K562 (cell line): ENCODE measurements around the gene SPIB. TPM values are rescaled to one million over a fixed set of nuclear protein-coding genes. Genes with fewer than 3 reads are reported as not detected.

Experiments
- COPS2 ChIP-seq: fragments of 450-650 bp; conservative IDR thresholded peaks from 2 replicates; pipeline ENCODE4 v1.6.1; 2016; ENCODE audit warnings: mild to moderate bottlenecking, moderate library complexity
- CXXC5 ChIP-seq: fragments of 250-450 bp; sonication (Bioruptor Pico); IDR thresholded peaks from 2 replicates; pipeline ENCODE4 v1.8.0; 2022; ENCODE audit warnings: inconsistent platforms, mild to moderate bottlenecking, moderate library complexity
- HMG20A ChIP-seq: fragments of 450-650 bp; formaldehyde crosslinking; conservative IDR thresholded peaks from 2 replicates; pipeline ENCODE4 v1.4.0; 2020; ENCODE audit warnings: mild to moderate bottlenecking, mixed read lengths
- ILF3 ChIP-seq: fragments of 450-650 bp; IDR thresholded peaks from 2 replicates; pipeline ENCODE4 v1.6.1; 2018; ENCODE audit warnings: antibody characterized with exemption, mild to moderate bottlenecking, moderate library complexity, borderline replicate concordance
- JUND ChIP-seq, 2 experiments: IDR thresholded peaks; 2 replicates in 1 of 2; 3 replicates in 1 of 2; pipeline ENCODE4 v1.6.1; 2011; ENCODE audit warnings: borderline replicate concordance in 2 of 2, low read depth in 2 of 2, low read length in 2 of 2, improper control_type of control experiment in 1 of 2, missing biosample characterization in 1 of 2, missing genetic modification characterization in 1 of 2, missing genetic modification reagents in 1 of 2
- KDM1A ChIP-seq, 2 experiments: fragments of 450-650 bp; IDR thresholded peaks; 2 replicates each; pipeline ENCODE4 v1.6.1; 2016; ENCODE audit warnings: mild to moderate bottlenecking in 2 of 2
- KDM2B ChIP-seq: fragments of 250-450 bp; sonication (Bioruptor Pico); IDR thresholded peaks from 2 replicates; pipeline ENCODE4 v1.8.0; 2021; ENCODE audit warnings: mild to moderate bottlenecking, moderate library complexity
- MYC ChIP-seq, 2 experiments: fragments of 250-450 bp in 1 of 2; sonication (Bioruptor Pico) in 1 of 2; IDR thresholded peaks; 2 replicates each; pipeline versions ENCODE4 v1.5.1 to v1.6.1; 2012 to 2021; ENCODE audit warnings: low read depth in 2 of 2, borderline replicate concordance in 1 of 2, improper control_type of control experiment in 1 of 2, low read length in 1 of 2, mild to moderate bottlenecking in 1 of 2, moderate library complexity in 1 of 2
- NFIX ChIP-seq: fragments of 250-450 bp; sonication (Bioruptor Pico); IDR thresholded peaks from 2 replicates; pipeline ENCODE4 v1.4.0; 2020; ENCODE audit warnings: low read depth, mild to moderate bottlenecking, moderate library complexity
- ZFP1 ChIP-seq: fragments of 450-650 bp; formaldehyde crosslinking; IDR thresholded peaks from 2 replicates; pipeline ENCODE4 v1.4.0; 2020; ENCODE audit warnings: mild to moderate bottlenecking, mixed read lengths
- ZNF408 ChIP-seq: fragments of 250-450 bp; sonication (Bioruptor Pico); IDR thresholded peaks from 2 replicates; pipeline ENCODE4 v1.4.0; 2020; ENCODE audit warnings: low read depth, mild to moderate bottlenecking, moderate library complexity
- ZNF583 ChIP-seq: fragments of 250-450 bp; sonication (Bioruptor Pico); IDR thresholded peaks from 2 replicates; pipeline ENCODE4 v1.4.0; 2020
- ZNF609 ChIP-seq: sonication (generic); formaldehyde crosslinking; IDR thresholded peaks from 2 replicates; pipeline ENCODE4 v1.8.1; 2023; ENCODE audit warnings: missing genetic modification reagents, mild to moderate bottlenecking, borderline replicate concordance
- ZNF668 ChIP-seq: fragments of 250-450 bp; sonication (Bioruptor Pico); IDR thresholded peaks from 2 replicates; pipeline ENCODE4 v1.8.0; 2022; ENCODE audit warnings: mild to moderate bottlenecking, inconsistent platforms
- ZNF740 ChIP-seq, 3 experiments: fragments of 200-800 bp in 1 of 3; sonication (Bioruptor generic) in 1 of 3; sonication (generic) in 1 of 3; formaldehyde crosslinking in 1 of 3; IDR thresholded peaks; 2 replicates each; pipeline versions ENCODE4 v1.6.1 to v1.8.0; 2016 to 2022; ENCODE audit warnings: mild to moderate bottlenecking in 2 of 3, missing compliant biosample characterization in 2 of 3, missing genetic modification characterization in 2 of 3, missing genetic modification reagents in 1 of 3
- polyA plus RNA-seq, 8 experiments: library from polyadenylated mRNA; depleted of rRNA in 4 of 8; stranded (reverse) in 5 of 8; unstranded in 3 of 8; fragments of >200 nt; fragmentation: Nextera tagmentation in 2 of 8; fragmentation: Illumina TruSeq in 1 of 8; extraction: Ambion mirVana in 2 of 8; extraction: Trizol in 1 of 8; gene quantifications; 2 replicates each; pipeline versions ENCODE4 v1.2.1 to v1.2.3, GENCODE V29; 2011 to 2014; ENCODE audit warnings: inconsistent platforms in 1 of 8, missing spikeins in 1 of 8
- total RNA-seq, 7 experiments: library from RNA; depleted of rRNA in 6 of 7; stranded (reverse); fragments of >200 nt in 6 of 7; fragmentation: Illumina TruSeq in 2 of 7; extraction: Trizol in 2 of 7; gene quantifications; 2 replicates each; pipeline versions ENCODE4 v1.2.1 to v1.2.3, GENCODE V29; 2011 to 2021; ENCODE audit warnings: low replicate concordance in 1 of 7
- TF ChIP-seq, protein P1 (sequence below): fragments of 450-650 bp; IDR thresholded peaks from 2 replicates; pipeline ENCODE4 v1.6.1; 2016; ENCODE audit warnings: low read depth, mild to moderate bottlenecking, moderate library complexity
- TF ChIP-seq, protein P2 (sequence below): fragments of 450-650 bp; IDR thresholded peaks from 2 replicates; pipeline ENCODE4 v1.6.1; 2018; ENCODE audit warnings: mild to moderate bottlenecking, low read depth; ENCODE audit not compliant: partially characterized antibody

SPIB gene
- total and polyA plus RNA-seq, 9 of the 15 experiments (the other 6 are each of a cell fraction or from before 2014, with no cell fraction given): 0.06 to 1.0 (median 0.43) TPM; not detected in 1

GRCh38 chr19:50431343-50432220, 12.8 kb downstream of the SPIB start (continued):
- TF ChIP-seq ZNF609: no peak
- TF ChIP-seq, protein P1, sequence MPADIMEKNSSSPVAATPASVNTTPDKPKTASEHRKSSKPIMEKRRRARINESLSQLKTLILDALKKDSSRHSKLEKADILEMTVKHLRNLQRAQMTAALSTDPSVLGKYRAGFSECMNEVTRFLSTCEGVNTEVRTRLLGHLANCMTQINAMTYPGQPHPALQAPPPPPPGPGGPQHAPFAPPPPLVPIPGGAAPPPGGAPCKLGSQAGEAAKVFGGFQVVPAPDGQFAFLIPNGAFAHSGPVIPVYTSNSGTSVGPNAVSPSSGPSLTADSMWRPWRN: peak; percentile 61; the same call in 1 of the 2 replicates
- TF ChIP-seq COPS2: no peak
- TF ChIP-seq NFIX (CRISPR knock-in tag): no peak
- TF ChIP-seq, protein P2, sequence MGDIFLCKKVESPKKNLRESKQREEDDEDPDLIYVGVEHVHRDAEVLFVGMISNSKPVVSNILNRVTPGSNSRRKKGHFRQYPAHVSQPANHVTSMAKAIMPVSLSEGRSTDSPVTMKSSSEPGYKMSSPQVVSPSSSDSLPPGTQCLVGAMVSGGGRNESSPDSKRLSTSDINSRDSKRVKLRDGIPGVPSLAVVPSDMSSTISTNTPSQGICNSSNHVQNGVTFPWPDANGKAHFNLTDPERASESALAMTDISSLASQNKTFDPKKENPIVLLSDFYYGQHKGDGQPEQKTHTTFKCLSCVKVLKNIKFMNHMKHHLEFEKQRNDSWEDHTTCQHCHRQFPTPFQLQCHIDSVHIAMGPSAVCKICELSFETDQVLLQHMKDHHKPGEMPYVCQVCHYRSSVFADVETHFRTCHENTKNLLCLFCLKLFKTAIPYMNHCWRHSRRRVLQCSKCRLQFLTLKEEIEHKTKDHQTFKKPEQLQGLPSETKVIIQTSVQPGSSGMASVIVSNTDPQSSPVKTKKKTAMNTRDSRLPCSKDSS: no peak
- peak; percentile 30; the same call in 1 of the 2 replicates for TF ChIP-seq JUND (IDR thresholded peaks at IDR 0.05; ENCODE audit: borderline replicate concordance, low read depth, low read length)
- TF ChIP-seq JUND (tag; IDR thresholded peaks at IDR 0.05; ENCODE audit: borderline replicate concordance, low read depth, low read length): no peak
- peak; percentile 58 for TF ChIP-seq CXXC5 (CRISPR knock-in tag)
- TF ChIP-seq KDM1A (IDR thresholded peaks at IDR 0.05): no peak
- no peak for TF ChIP-seq MYC (IDR thresholded peaks at IDR 0.05; ENCODE audit: low read depth, low read length)
- no peak for TF ChIP-seq MYC (CRISPR knock-in tag; IDR thresholded peaks at IDR 0.05; ENCODE audit: borderline replicate concordance, low read depth)
- TF ChIP-seq KDM2B (CRISPR knock-in tag): 0 out of 2 replicates have a peak, but pooled peaks have one; percentile 22
- TF ChIP-seq ZNF408: no peak
- no peak for TF ChIP-seq ILF3
- TF ChIP-seq ZNF740 (CRISPR knock-in tag; IDR thresholded peaks at IDR 0.05): peak; percentile 60; the same call in 1 of the 2 replicates
- no peak for TF ChIP-seq ZNF740 (tag; IDR thresholded peaks at IDR 0.05)
- no peak for TF ChIP-seq HMG20A (CRISPR knock-in tag)
- TF ChIP-seq ZNF668 (CRISPR knock-in tag): no peak
- TF ChIP-seq ZFP1 (CRISPR knock-in tag): no peak
- no peak for TF ChIP-seq ZNF583 (CRISPR knock-in tag)
